Loucy (cell line): Measurements from ENCODE around the gene STT3A.
"Not testable (repeated sequence)": the region's sequence is repeated elsewhere in the genome, so short reads cannot be mapped to it uniquely, and the experiment has no call there.

ENCODE experiments used
- H2AFZ ChIP-seq: fragments of 200-600 bp; sonication (generic); 2 replicates; pipeline ENCODE4 v1.6.0; 2016; ENCODE audit warnings: antibody characterized with exemption, mild to moderate bottlenecking, low read length, moderate library complexity
- H3F3A ChIP-seq: fragments of 200-600 bp; 2 replicates; pipeline ENCODE4 v1.6.0; 2016; ENCODE audit warnings: antibody characterized with exemption, low read depth, mild to moderate bottlenecking
- H3K27me3 ChIP-seq: fragments of 200-600 bp; sonication (generic); 2 replicates; pipeline ENCODE4 v1.6.1; 2014; ENCODE audit warnings: low read length, mild to moderate bottlenecking; ENCODE audit not compliant: insufficient read depth, poor library complexity, severe bottlenecking
- H3K36me3 ChIP-seq: fragments of 200-600 bp; sonication (generic); 2 replicates; pipeline ENCODE4 v1.6.1; 2016; ENCODE audit warnings: low read length; ENCODE audit not compliant: insufficient read depth
- H3K4me1 ChIP-seq: fragments of 200-600 bp; sonication (generic); 2 replicates; pipeline ENCODE4 v1.5.1; 2014; ENCODE audit warnings: low read length, mild to moderate bottlenecking; ENCODE audit not compliant: insufficient read depth, poor library complexity, severe bottlenecking
- H3K4me2 ChIP-seq: fragments of 200-600 bp; sonication (generic); 2 replicates; pipeline ENCODE4 v1.6.0; 2014; ENCODE audit warnings: antibody characterized with exemption, low read length, low read depth, mild to moderate bottlenecking; ENCODE audit not compliant: poor library complexity, severe bottlenecking
- H3K4me3 ChIP-seq: fragments of 200-600 bp; sonication (generic); 2 replicates; pipeline ENCODE4 v1.5.1; 2014; ENCODE audit warnings: low read length, mild to moderate bottlenecking, mixed read lengths; ENCODE audit not compliant: poor library complexity, severe bottlenecking
- H3K79me2 ChIP-seq: fragments of 200-600 bp; sonication (generic); 2 replicates; pipeline ENCODE4 v1.6.1; 2014; ENCODE audit warnings: low read length; ENCODE audit not compliant: insufficient read depth
- H3K9ac ChIP-seq: fragments of 200-600 bp; sonication (generic); 2 replicates; pipeline ENCODE4 v1.6.0; 2014; ENCODE audit warnings: mild to moderate bottlenecking, low read depth, low read length, moderate library complexity; ENCODE audit not compliant: poor library complexity, severe bottlenecking
- H3K9me2 ChIP-seq: fragments of 200-600 bp; sonication (generic); replicated peaks from 2 replicates; pipeline ENCODE4 v1.6.1; 2016; ENCODE audit warnings: low read depth, low read length, mixed read lengths
- H3K9me3 ChIP-seq: fragments of 200-600 bp; sonication (generic); 2 replicates; pipeline ENCODE4 v1.6.1; 2014; ENCODE audit warnings: mild to moderate bottlenecking, antibody characterized with exemption, low read length, low read depth; ENCODE audit not compliant: insufficient read depth
- H4K20me1 ChIP-seq: fragments of 200-600 bp; sonication (generic); 2 replicates; pipeline ENCODE4 v1.6.0; 2014; ENCODE audit warnings: antibody characterized with exemption, low read length, mild to moderate bottlenecking; ENCODE audit not compliant: insufficient read depth, poor library complexity, severe bottlenecking
- CTCF ChIP-seq: fragments of 200-600 bp; sonication (generic); conservative IDR thresholded peaks from 2 replicates; pipeline ENCODE4 v1.5.1; 2014; ENCODE audit warnings: mild to moderate bottlenecking, antibody characterized with exemption, low read length
- EZH2phosphoT487 ChIP-seq: fragments of 200-600 bp; IDR thresholded peaks from 2 replicates; pipeline ENCODE4 v1.6.1; 2018; ENCODE audit warnings: antibody characterized with exemption, mild to moderate bottlenecking, moderate library complexity, borderline replicate concordance

The STT3A gene

GRCh38 chr11:125569915-125570621 lies 22.6 kb upstream of the STT3A start:
- Histone ChIP-seq H3K4me3 (peak overlapping the region; percentile 94), H2AFZ (peak overlapping the region; percentile 76), H3K36me3 (peaks cover 8% of the 10 kb centered on the region; the same call in 1 of the 2 replicates), H3K9me3 (no peaks in the 10 kb centered on the region), H3K79me2 (peaks cover 26% of the 10 kb centered on the region), H3F3A (no peaks in the 10 kb centered on the region), H4K20me1 (peaks cover 6% of the 10 kb centered on the region), H3K27me3 (no peaks in the 10 kb centered on the region), H3K9ac (peak overlapping the region; percentile 95), H3K4me2 (peak overlapping the region; percentile 88), H3K4me1 (peaks cover 17% of the 10 kb centered on the region), H3K9me2 (no peaks in the 10 kb centered on the region)
- TF ChIP-seq CTCF (no peak), EZH2phosphoT487 (no peak)

DNA sequence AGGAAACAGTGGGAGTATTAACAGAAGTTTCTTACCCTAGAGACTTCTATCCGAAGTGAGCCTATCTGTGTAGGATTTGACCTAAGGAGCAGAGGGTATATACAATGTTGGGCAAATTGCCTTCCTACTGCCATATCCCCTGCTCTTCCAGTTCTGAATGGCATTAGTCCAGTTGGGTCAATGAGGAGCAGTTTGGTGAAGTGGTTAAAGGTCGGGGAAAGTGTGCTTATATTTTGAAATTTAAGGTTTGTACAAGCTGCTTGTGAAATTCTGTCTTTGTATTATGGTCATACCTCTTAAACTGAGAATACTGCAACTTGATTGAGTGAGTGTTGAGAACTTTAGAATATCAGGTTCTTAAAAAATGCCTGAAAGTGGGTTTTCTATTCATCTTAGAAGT lies 21.7 kb upstream of the STT3A start:
- Histone ChIP-seq H3K79me2 (peaks cover 26% of the 10 kb centered on the region), H3K9me3 (no peaks in the 10 kb centered on the region), H3K4me2 (peak overlapping the region; percentile 88), H3K4me3 (peak overlapping the region; percentile 94), H3K27me3 (no peaks in the 10 kb centered on the region), H3K9ac (peak overlapping the region; percentile 95), H3F3A (no peaks in the 10 kb centered on the region), H3K36me3 (peaks cover 17% of the 10 kb centered on the region; the same call in 1 of the 2 replicates), H4K20me1 (peaks cover 6% of the 10 kb centered on the region), H3K4me1 (peaks cover 17% of the 10 kb centered on the region), H3K9me2 (no peaks in the 10 kb centered on the region), H2AFZ (no peak overlapping the region)
- TF ChIP-seq CTCF = no peak
- TF ChIP-seq EZH2phosphoT487 = no peak

- H3F3A ChIP-seq = no peaks in the 10 kb centered on the region
- no peak overlapping the region for H2AFZ ChIP-seq
- H3K4me3 ChIP-seq = no peak overlapping the region
- peaks cover 17% of the 10 kb centered on the region for H3K4me1 ChIP-seq
- H3K9me3 ChIP-seq = no peaks in the 10 kb centered on the region
- H3K4me2 ChIP-seq = no peak overlapping the region
- peaks cover 6% of the 10 kb centered on the region for H4K20me1 ChIP-seq
- TF ChIP-seq EZH2phosphoT487 = no peak
- TF ChIP-seq CTCF = no peak
- no peaks in the 10 kb centered on the region for H3K27me3 ChIP-seq
- H3K9ac ChIP-seq = no peak overlapping the region
- peaks cover 26% of the 10 kb centered on the region for H3K79me2 ChIP-seq
- H3K9me2 ChIP-seq = no peaks in the 10 kb centered on the region
- H3K36me3 ChIP-seq = peaks cover 32% of the 10 kb centered on the region; the same call in 1 of the 2 replicates
These were observed 19.7 kb upstream of the STT3A start for GRCh38 chr11:125572916-125573315.

DNA sequence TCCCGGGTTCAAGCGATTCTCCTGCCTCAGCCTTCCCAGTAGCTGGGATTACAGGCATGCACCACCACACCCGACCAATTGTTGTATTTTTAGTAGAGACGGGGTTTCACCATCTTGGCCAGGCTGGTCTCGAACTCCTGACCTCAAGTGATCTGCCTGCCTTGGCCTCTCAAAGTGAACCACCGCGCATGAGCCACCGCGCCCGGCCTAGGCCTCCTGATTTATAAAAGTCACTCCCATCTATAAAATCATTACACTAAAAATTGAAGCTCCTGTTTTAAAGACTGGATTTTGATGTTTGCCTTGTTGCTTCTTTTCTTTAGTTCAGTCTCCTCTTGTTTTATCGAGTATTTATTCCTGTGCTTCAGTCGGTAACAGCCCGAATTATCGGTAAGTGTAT lies 15.5 kb upstream of the STT3A start:
- not testable (repeated sequence) for H4K20me1 ChIP-seq, H3K27me3 ChIP-seq, H3K9ac ChIP-seq, H3K9me2 ChIP-seq, H3K4me2 ChIP-seq, H3F3A ChIP-seq, H3K9me3 ChIP-seq, H3K79me2 ChIP-seq, H2AFZ ChIP-seq, H3K4me1 ChIP-seq, H3K4me3 ChIP-seq
- H3K36me3 ChIP-seq = peaks cover 58% of the 10 kb centered on the region; the same call in 1 of the 2 replicates
